ENCODE measurements around the gene ARNT2.

DNA sequence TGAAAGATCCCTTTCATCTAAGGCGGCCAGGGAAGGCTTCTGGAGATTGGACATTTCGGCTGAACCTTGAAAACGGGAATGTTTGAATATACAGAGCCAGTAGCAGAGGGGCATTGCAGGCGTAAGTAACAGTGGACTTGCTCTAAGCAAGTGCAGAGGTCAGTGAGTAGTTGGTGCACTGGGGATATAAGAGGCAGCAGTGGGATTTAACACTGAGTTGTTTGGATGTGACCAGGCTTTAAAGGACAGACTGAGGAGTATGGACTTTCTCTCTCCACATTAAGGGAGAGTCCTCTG is 1.3 kb downstream of the ARNT2 start:
- TF ChIP-seq CTCF (IDR thresholded peaks at IDR 0.05), result no peak
- no peak for TF ChIP-seq ZFX (IDR thresholded peaks at IDR 0.05; ENCODE audit: borderline replicate concordance)

Measured in 22Rv1 (cell line).